ENCODE data around the gene SSH2. TPM values are rescaled to one million over a fixed set of nuclear protein-coding genes. Genes with fewer than 3 reads are reported as not detected.

SSH2 gene
- total and polyA plus RNA-seq, 4 donors = 7.5 to 14.1 (median 11.2) TPM

DNA sequence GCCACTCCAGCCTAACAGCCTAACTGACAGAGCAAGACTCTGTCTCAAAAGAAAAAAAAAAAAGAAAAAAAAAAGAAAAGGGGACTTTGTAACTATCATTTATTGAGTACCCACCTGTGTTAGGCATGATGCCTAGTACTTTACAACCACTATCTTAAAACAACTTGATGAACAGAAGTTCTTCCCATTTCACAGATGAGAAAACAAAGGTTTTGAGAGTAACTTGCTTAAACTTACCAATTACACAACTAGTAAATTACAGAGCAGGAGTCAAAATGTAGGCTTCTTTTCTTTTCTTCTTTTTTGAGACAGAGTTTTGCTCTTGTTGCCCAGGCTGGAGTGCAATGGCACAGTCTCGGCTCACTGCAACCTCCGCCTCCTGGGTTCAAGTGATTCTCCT, 210.6 kb downstream of the SSH2 start (continued):
- TF ChIP-seq, protein P1, sequence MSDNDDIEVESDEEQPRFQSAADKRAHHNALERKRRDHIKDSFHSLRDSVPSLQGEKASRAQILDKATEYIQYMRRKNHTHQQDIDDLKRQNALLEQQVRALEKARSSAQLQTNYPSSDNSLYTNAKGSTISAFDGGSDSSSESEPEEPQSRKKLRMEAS (IDR thresholded peaks at IDR 0.05) = no peak
- TF ChIP-seq RAD21 (IDR thresholded peaks at IDR 0.05) (no peak), SP1 (IDR thresholded peaks at IDR 0.05) (no peak), EGR1 (IDR thresholded peaks at IDR 0.05; ENCODE audit: low read depth in 2 of 2) (no peak)

DNA sequence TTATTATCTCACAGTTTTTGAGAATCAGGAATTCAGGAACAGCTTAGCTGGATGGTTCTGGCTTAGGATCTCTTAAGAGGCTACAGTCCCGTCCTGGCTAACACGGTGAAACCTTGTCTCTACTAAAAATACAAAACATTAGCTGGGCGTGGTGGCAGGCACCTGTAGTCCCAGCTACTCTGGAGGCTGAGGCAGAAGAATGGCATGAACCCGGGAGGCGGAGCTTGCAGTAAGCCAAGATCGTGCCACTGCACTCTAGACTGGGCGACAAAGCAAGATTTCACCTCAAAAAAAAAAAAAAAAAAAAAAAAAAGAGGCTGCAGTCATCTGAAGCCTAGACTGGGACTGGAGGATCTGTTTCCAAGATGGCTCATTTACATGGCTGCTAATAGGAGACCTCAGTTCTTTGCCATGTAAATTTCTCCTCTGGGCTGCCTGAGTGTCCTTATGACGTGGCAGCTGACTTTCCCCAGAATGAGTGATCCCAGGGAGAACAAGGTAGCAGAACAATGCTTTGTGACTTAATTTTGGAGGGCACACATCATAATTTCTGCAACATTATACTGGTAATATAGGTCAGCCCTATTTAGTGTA, 211.5 kb downstream of the SSH2 start:
- Histone ChIP-seq H3K36me3 (ENCODE audit: control insufficient read depth in 4 of 4, insufficient read depth in 3 of 4, low read depth in 1 of 4, low read length in 3 of 4) (no peaks in the 10 kb centered on the region), H3K9ac (ENCODE audit: low read depth in 1 of 2, low read length in 2 of 2) (no peak overlapping the region), H3K4me3 (ENCODE audit: low read depth in 1 of 3, low read length in 3 of 3) (no peak overlapping the region), H3K4me1 (ENCODE audit: control insufficient read depth in 4 of 4, insufficient read depth in 4 of 4, low read length in 3 of 4) (peaks cover 0 to 3% (median 0%) of the 10 kb centered on the region in 4 donors), H3K27me3 (ENCODE audit: control insufficient read depth in 4 of 4, insufficient read depth in 4 of 4, low read length in 3 of 4) (no peaks in the 10 kb centered on the region), H3K27ac (ENCODE audit: low read depth in 1 of 2, low read length in 2 of 2) (no peak overlapping the region), H3K9me3 (ENCODE audit: control insufficient read depth in 4 of 4, low read length in 3 of 4) (no peaks in the 10 kb centered on the region)
- no peak for DNase-seq (ENCODE audit: low spot score)
- TF ChIP-seq, protein P2, sequence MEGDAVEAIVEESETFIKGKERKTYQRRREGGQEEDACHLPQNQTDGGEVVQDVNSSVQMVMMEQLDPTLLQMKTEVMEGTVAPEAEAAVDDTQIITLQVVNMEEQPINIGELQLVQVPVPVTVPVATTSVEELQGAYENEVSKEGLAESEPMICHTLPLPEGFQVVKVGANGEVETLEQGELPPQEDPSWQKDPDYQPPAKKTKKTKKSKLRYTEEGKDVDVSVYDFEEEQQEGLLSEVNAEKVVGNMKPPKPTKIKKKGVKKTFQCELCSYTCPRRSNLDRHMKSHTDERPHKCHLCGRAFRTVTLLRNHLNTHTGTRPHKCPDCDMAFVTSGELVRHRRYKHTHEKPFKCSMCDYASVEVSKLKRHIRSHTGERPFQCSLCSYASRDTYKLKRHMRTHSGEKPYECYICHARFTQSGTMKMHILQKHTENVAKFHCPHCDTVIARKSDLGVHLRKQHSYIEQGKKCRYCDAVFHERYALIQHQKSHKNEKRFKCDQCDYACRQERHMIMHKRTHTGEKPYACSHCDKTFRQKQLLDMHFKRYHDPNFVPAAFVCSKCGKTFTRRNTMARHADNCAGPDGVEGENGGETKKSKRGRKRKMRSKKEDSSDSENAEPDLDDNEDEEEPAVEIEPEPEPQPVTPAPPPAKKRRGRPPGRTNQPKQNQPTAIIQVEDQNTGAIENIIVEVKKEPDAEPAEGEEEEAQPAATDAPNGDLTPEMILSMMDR (IDR thresholded peaks at IDR 0.05; ENCODE audit: low read depth, low read length, missing input control) = no peak
- TF ChIP-seq YY1 (IDR thresholded peaks at IDR 0.05) (no peak), GABPA (IDR thresholded peaks at IDR 0.05 in 1 of 2, conservative IDR thresholded peaks at IDR 0.05 in 1 of 2) (no peak), EGR1 (IDR thresholded peaks at IDR 0.05; ENCODE audit: low read depth in 2 of 2) (no peak), RAD21 (IDR thresholded peaks at IDR 0.05) (no peak), SP1 (IDR thresholded peaks at IDR 0.05) (no peak), HNF4A (conservative IDR thresholded peaks at IDR 0.05) (no peak), HNF4G (IDR thresholded peaks at IDR 0.05) (no peak), RXRA (IDR thresholded peaks at IDR 0.05) (no peak), TAF1 (conservative IDR thresholded peaks at IDR 0.05) (no peak), JUND (IDR thresholded peaks at IDR 0.05) (no peak), FOXA1 (IDR thresholded peaks at IDR 0.05) (no peak), NR2F2 (IDR thresholded peaks at IDR 0.05) (no peak)
- TF ChIP-seq, protein P3, sequence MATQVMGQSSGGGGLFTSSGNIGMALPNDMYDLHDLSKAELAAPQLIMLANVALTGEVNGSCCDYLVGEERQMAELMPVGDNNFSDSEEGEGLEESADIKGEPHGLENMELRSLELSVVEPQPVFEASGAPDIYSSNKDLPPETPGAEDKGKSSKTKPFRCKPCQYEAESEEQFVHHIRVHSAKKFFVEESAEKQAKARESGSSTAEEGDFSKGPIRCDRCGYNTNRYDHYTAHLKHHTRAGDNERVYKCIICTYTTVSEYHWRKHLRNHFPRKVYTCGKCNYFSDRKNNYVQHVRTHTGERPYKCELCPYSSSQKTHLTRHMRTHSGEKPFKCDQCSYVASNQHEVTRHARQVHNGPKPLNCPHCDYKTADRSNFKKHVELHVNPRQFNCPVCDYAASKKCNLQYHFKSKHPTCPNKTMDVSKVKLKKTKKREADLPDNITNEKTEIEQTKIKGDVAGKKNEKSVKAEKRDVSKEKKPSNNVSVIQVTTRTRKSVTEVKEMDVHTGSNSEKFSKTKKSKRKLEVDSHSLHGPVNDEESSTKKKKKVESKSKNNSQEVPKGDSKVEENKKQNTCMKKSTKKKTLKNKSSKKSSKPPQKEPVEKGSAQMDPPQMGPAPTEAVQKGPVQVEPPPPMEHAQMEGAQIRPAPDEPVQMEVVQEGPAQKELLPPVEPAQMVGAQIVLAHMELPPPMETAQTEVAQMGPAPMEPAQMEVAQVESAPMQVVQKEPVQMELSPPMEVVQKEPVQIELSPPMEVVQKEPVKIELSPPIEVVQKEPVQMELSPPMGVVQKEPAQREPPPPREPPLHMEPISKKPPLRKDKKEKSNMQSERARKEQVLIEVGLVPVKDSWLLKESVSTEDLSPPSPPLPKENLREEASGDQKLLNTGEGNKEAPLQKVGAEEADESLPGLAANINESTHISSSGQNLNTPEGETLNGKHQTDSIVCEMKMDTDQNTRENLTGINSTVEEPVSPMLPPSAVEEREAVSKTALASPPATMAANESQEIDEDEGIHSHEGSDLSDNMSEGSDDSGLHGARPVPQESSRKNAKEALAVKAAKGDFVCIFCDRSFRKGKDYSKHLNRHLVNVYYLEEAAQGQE (IDR thresholded peaks at IDR 0.05) = no peak
- TF ChIP-seq, protein P4, sequence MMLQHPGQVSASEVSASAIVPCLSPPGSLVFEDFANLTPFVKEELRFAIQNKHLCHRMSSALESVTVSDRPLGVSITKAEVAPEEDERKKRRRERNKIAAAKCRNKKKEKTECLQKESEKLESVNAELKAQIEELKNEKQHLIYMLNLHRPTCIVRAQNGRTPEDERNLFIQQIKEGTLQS (IDR thresholded peaks at IDR 0.05) = no peak
- TF ChIP-seq, protein P5, sequence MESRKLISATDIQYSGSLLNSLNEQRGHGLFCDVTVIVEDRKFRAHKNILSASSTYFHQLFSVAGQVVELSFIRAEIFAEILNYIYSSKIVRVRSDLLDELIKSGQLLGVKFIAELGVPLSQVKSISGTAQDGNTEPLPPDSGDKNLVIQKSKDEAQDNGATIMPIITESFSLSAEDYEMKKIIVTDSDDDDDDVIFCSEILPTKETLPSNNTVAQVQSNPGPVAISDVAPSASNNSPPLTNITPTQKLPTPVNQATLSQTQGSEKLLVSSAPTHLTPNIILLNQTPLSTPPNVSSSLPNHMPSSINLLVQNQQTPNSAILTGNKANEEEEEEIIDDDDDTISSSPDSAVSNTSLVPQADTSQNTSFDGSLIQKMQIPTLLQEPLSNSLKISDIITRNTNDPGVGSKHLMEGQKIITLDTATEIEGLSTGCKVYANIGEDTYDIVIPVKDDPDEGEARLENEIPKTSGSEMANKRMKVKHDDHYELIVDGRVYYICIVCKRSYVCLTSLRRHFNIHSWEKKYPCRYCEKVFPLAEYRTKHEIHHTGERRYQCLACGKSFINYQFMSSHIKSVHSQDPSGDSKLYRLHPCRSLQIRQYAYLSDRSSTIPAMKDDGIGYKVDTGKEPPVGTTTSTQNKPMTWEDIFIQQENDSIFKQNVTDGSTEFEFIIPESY (IDR thresholded peaks at IDR 0.05) = no peak
- 97% methylated on average over 8 of the region's 8 CpGs for WGBS
